ENCODE results near the gene GPATCH2L.

DNA sequence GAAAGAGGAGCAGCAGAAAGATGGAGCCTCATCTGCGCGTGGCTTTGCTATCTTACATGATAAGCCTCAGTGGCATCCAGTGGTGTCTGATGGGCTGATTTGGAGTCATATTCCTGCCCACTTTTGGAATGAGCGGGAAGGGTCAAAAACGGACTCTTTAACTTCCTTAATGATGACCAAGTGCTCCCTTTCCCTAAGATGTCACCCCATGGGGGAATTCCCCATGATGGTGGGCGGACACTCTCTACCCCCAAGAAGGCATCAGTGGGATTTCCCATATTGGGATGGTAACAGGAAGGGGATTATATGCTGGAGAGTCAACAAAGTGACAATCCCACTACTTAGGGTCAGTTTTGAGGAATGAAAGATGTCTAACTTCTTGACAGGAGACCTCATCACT lies 110.9 kb downstream of the GPATCH2L start:
- TF ChIP-seq, protein P1, sequence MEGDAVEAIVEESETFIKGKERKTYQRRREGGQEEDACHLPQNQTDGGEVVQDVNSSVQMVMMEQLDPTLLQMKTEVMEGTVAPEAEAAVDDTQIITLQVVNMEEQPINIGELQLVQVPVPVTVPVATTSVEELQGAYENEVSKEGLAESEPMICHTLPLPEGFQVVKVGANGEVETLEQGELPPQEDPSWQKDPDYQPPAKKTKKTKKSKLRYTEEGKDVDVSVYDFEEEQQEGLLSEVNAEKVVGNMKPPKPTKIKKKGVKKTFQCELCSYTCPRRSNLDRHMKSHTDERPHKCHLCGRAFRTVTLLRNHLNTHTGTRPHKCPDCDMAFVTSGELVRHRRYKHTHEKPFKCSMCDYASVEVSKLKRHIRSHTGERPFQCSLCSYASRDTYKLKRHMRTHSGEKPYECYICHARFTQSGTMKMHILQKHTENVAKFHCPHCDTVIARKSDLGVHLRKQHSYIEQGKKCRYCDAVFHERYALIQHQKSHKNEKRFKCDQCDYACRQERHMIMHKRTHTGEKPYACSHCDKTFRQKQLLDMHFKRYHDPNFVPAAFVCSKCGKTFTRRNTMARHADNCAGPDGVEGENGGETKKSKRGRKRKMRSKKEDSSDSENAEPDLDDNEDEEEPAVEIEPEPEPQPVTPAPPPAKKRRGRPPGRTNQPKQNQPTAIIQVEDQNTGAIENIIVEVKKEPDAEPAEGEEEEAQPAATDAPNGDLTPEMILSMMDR (optimal IDR thresholded peaks at IDR 0.05 in 1 of 3, IDR thresholded peaks at IDR 0.05 in 1 of 3, conservative IDR thresholded peaks at IDR 0.05 in 1 of 3; ENCODE audit: extremely low read depth in 1 of 3, insufficient read depth in 2 of 3, low read length in 3 of 3), result no peak
- no peak for TF ChIP-seq EZH2 (IDR thresholded peaks at IDR 0.05; ENCODE audit: low read length)
